Measurements from ENCODE around the gene SCUBE1.

The SCUBE1 gene

GRCh38 chr22:43170131-43170480 lies 173.1 kb downstream of the SCUBE1 start:
- DNase-seq, result no peak

DNA sequence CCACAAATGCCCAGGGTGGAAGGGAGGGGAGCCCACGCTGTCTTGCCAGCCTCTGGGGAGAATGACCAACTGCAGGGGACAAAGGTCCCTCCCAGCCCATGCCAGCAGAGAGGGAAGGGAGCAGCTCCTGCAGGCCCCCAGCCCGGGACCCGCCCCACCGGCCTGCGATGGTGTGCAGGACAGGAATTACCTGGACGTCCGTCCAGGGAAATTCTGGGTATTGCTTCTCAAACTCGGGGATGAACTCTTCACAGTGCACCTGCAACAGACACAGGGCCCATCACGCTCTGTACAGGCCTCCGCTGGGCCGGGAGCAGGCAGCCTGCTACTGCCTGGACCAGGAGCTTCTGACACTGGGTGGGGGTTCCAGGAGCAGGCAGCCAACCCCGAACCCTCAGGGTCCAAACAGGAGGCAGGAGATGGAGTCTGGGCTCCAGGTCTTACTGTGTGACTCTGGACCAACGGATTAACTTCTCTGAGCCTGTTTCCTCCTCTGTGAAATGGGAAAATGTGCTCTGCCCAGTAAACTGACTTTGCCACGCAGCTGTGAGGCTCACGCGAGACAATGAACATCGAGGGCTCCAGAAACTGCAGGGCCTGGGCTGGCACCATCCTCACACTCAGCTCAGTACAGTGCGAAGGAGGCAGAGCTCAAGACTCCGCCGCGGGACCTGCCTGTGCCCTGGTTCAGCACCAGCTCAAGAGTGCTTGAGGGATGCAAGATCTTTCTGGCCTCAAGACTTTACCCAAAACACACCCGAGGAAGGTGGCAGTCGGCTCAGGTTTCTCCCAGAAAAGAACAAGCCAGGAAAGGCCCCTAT lies 173.7 kb downstream of the SCUBE1 start:
- DNase-seq, result no peak

- DNase-seq, result no peak
These were observed 174.5 kb downstream of the SCUBE1 start for GRCh38 chr22:43168471-43169309.

GRCh38 chr22:43167001-43167589 lies 176.1 kb downstream of the SCUBE1 start:
- no peak for DNase-seq

DNA sequence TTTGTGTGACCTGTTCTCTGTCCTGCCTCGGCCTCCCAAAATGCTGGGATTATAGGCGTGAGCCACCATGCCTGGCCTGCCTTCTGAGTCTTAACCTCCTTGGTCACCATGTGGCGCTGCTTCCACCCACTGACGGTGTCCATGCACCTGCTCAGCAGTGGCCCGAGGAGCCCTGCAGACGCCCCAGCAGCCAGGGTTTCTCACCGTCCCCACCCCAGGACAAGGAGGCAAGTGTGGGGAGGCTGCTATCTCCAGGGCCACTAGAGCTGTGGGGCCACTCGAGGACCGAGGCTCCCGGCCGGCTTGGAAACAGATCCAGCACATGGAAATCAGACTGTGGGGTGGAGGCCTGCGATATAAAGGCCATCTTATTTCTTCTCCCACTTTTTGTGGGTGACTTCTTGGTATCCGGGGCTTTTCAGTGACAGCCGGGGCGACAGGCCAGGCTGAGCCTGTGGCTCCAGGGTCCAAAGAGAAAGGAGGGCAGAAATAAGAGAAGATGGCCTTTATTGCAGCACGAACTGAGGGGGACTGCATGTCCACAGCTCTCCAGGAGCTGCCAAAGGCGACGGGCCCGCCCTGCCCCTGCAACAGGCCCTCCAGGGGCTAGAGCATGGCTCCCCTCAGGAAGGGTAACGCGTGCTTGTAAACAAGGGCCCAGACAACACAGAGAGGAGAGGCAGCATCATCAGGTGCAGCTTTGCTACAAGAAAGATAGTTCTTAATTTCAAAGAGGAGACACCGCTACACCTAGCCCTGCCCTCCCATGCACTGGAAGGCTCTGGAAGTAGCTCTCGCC lies 176.8 kb downstream of the SCUBE1 start:
- DNase-seq, result no peak

DNA sequence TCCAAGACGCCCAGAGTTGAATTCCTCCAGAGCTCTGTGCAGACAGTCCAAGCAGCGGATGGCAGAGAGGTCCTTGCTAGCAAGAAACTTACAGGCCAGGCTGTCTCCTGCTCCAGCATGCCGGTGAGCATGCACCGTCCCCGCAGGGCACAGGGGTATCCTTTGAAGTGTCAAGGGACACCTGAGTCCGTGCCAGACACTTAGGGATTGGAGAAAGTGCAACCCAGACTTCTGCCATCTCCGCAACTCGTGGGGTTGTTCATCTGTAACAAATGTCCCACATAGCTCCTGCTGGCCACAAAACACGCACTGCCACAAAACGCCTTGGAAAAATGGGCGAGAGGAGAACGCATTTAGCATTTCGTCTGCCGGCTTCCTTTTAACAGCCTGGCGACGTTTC lies 178.5 kb downstream of the SCUBE1 start:
- no peak for DNase-seq

GRCh38 chr22:43163241-43163795 lies 179.9 kb downstream of the SCUBE1 start:
- DNase-seq, result no peak

GRCh38 chr22:43162412-43163150 lies 180.6 kb downstream of the SCUBE1 start:
- no peak for DNase-seq

- no peak for DNase-seq
These were observed 182.6 kb downstream of the SCUBE1 start for GRCh38 chr22:43160497-43161126.

DNA sequence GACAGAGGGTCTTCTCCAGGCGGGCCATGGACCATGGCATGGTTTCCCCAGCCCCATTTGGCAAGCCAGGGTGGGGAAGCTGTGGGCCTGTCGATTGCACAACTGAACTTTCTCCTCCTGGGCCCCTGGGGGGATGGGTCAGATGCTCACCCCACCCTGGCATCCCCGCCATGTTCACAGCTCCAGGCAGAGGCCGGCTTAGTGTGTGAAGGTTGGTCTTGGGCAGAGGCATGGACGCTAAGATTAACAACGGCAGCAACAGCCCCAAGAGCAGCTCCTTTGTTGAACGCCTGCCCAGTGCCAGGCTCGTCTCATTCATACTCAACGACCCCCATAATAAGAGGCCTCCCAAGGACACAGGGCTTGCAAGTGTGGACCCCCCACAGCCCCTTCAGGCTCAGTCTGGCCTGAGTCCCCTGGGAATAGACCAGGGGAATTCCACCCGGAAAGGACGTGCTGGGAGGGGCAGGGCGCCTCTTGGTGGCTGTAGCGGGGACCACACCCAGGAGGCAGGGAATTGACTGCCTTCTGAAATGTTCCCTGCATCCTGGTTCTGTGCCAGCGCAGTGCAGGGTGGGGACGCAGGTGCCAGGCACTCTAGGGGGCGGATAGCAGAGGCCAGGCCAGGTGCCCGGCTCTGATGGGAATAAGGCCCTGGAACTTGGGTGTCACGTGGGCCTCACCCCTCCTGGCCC lies 183.5 kb downstream of the SCUBE1 start:
- DNase-seq, result no peak

- no peak for DNase-seq
These were observed 184.2 kb downstream of the SCUBE1 start for GRCh38 chr22:43158778-43159483.

GRCh38 chr22:43157874-43158546 lies 185.2 kb downstream of the SCUBE1 start:
- DNase-seq, result no peak

DNA sequence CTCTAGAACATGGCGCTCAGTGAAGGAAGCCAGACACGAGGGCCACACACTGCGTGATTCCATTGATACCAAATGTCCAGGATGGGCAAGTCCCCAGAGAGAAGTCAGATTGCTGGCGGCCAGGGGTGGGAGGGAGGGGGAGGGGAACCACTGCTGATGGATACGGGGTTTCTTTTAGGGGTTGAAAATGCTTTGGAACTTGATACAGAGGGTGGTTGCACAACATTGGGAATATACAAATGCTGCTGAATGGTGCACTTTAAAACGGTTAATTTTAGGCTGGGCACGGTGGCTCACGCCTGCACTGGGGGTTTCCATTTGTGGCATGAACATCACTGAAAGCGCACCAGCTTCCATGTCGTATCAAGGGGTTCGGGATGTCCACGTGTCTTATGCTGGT lies 186.8 kb downstream of the SCUBE1 start:
- no peak for DNase-seq

DNA sequence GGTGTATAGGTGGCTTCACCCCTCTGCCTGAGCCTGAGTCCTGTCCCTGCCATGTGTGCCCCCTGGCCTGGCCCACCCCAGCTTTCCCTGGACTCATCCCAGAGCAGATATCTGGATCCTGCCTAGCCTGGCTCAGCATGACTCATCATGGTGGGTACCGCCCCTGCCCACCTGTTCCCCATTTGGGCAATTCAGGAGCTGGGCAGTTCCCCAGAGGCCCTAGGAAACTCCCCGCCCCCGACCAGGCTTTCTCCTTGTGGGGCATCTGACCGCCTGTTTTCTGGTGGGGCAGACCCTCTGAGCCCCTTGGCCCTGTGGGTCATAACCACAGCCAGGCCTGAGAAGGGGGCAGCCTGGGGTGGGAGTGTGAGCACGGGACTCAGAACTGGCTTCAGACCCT lies 187.4 kb downstream of the SCUBE1 start:
- no peak for DNase-seq

DNA sequence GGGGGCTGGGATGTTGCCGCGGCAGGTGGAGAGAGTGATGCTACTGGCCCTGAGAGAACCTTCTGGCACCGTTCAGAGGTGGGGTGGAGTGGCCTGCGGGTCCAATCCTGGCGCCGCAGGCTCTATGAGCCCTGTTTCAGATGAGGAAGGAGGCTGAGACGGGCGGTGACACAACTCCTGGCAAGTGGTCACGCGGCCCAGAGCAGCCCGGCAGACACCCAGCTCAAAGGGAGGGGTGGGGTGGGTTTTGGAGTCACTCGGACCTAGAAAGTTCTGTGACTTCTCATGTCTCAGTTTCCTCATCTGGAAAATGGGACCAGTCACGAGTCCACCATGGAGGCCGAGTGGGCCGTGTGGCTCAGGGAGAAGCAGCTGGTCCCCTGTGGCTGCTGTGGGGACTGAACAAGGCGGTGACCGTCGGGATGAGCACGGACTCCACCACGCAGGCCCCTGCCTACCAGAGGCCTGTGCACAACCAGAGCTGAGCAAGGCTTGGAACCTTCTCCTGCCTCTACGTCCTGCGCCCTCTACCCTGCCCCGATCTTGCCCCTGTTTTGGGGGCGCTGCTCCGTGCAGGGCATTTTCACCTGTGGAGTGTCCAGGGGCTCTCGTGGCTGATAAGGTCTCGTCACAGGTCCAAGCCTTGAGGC lies 188.2 kb downstream of the SCUBE1 start:
- no peak for DNase-seq

GRCh38 chr22:43153899-43154298 lies 189.3 kb downstream of the SCUBE1 start:
- DNase-seq, result no peak

- peak; percentile 41 for DNase-seq
These were observed 190.7 kb downstream of the SCUBE1 start for GRCh38 chr22:43152357-43153071.

- DNase-seq, result no peak
These were observed 191.2 kb downstream of the SCUBE1 start for GRCh38 chr22:43152003-43152356.
